GM21423 (cell line): ENCODE measurements around the gene RP9.
"Not testable (repeated sequence)": the region's sequence is repeated elsewhere in the genome, so short reads cannot be mapped to it uniquely, and the experiment has no call there.

Experiments used
- ATAC-seq: cut with Tn5 transposase; IDR thresholded peaks from one replicate; pipeline ENCODE4 v1.9.1; 2021; ENCODE audit warnings: mild to moderate bottlenecking, moderate library complexity; ENCODE audit not compliant: unreplicated experiment

Gene RP9

GRCh38 chr7:33107136-33108066 lies 1.8 kb downstream of the RP9 start:
- ATAC-seq = peak; percentile 32

- no peak for ATAC-seq
Measured at GRCh38 chr7:33101906-33102305, 7.3 kb downstream of the RP9 start.

DNA sequence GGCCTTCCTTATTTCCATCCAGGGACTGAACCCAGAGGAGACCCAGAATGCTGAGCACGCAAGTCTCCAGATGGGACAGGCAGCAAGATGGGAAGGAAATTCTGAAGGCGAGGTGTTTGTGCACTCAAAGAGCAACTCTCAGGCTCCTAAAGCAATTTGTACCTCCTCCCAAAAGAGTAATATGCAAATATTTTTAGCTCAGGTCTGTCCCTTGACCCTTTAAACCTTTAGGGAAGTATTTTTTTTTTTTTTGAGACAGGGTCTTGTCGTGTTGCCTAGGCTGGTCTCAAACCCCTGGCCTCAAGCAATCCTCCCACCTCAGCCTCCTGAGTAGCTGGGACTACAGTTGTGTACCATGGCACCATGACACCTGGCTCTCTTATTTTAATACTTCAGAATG lies 8.4 kb downstream of the RP9 start:
- ATAC-seq = no peak

GRCh38 chr7:33099154-33099940 lies 9.9 kb downstream of the RP9 start:
- ATAC-seq = no peak

DNA sequence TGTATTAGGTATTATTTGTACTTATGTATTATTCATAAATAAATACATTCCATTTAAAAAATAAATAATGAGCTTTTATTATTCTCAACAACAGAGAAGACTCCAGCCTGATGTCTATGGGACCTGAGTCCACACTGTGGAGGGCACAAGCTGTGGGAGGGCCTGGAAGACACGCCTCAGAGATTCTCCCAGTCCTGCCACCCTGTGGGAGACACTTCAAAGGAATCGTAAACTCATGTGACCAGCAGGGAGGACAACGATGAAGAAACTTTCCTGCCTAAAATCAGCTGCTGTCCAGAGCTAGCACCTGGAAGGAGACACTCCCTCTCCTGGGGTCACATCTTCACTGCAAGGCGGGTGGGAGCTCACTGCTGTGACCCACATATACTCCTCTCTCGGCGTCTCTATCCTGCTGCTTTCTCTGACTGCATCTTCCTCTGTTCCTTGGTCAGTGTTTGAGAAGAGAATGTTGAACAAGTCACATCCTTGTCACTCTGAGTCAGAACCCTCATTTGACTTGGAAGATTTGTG lies 14.4 kb downstream of the RP9 start:
- not testable (repeated sequence) for ATAC-seq

GRCh38 chr7:33093266-33093665 lies 15.9 kb downstream of the RP9 start:
- no peak for ATAC-seq

- no peak for ATAC-seq
Measured at GRCh38 chr7:33091641-33092191, 17.5 kb downstream of the RP9 start.

DNA sequence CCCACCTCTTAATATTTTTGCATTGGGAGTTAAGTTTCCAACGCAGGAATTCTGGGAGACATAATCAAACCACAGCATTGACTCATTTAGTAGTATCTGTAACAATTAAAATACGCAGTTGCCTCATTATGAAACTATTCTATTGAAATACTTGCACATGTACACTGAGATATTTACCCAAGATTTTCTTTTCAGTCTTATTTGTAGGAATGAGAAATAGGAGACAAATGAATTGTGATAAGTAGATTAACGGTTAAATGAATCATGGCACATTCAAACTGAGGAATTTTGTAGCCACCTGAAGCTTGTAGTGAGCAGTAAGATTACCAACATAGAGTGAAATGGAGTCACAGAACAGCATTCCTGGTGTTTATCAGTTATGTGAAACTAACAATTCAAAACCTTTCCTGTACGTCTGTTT lies 18.1 kb downstream of the RP9 start:
- ATAC-seq = no peak

- ATAC-seq = no peak
Measured at GRCh38 chr7:33089142-33089541, 20.1 kb downstream of the RP9 start.

DNA sequence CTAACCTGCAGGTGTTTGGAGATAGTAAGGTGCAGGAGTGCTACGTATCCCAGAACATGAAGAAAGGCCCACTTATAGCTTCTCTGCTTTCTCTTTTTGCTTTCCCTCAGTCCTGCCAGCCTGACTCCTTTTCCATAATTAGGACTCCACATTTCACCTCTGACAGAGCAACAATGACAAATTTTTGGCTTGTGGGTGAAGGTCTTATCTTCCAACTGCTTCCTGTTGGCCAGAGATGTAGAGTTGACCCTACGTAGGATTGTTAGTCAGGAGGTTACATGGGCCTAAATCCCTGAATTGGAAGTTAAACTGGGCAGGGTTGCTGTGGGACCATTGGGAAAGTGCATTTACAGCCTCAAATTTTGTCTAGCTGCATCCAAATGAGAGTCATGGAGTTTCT lies 21.3 kb downstream of the RP9 start:
- ATAC-seq = no peak

- no peak for ATAC-seq
Measured at GRCh38 chr7:33087356-33087755, 21.8 kb downstream of the RP9 start.

- ATAC-seq = no peak
Measured at GRCh38 chr7:33079763-33080690, 29.2 kb downstream of the RP9 start.

DNA sequence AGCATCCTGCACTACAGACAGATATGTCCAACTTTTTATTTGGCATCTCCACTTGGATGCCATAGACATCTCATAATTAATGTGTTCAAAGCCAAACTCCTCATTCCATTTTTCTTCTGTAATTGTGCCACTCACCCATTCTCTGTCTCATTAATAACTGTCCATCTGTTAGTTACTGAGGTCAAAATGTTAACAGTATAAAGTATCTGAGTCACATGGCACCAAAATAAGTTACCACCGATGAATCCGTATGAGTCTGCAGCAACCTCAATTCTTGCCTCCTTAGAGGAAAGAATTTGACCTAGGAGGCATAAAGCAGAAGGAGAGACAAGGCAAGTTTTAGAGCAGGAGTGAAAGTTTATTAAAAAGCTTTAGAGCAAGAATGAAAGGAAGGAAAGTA lies 30.1 kb downstream of the RP9 start:
- ATAC-seq = no peak

- peak; percentile 89 for ATAC-seq
Measured at GRCh38 chr7:33076737-33077136, 32.5 kb downstream of the RP9 start.

GRCh38 chr7:33075818-33076518 lies 33.2 kb downstream of the RP9 start:
- ATAC-seq = no peak

DNA sequence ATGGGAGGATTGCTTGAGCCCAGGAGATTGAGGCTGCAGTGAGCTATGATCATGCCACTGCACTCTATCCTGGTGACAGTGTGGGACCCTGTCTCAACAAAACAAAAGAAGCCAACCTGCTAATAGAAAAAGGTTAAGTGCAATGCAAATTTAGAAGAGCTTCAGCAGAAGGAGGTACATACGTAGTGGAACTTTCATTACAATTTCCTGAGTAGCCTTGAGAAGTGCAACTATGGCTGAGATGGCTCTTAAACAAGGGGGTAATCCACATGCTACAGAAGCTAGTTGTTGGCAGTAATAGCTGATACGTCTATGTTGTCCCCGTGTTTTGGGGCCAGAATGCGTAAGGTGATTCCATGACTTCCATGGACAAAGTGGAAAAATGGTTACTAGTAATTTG lies 36.0 kb downstream of the RP9 start:
- ATAC-seq = no peak

GRCh38 chr7:33072471-33072870 lies 36.7 kb downstream of the RP9 start:
- no peak for ATAC-seq

GRCh38 chr7:33070831-33071230 lies 38.4 kb downstream of the RP9 start:
- ATAC-seq = no peak

DNA sequence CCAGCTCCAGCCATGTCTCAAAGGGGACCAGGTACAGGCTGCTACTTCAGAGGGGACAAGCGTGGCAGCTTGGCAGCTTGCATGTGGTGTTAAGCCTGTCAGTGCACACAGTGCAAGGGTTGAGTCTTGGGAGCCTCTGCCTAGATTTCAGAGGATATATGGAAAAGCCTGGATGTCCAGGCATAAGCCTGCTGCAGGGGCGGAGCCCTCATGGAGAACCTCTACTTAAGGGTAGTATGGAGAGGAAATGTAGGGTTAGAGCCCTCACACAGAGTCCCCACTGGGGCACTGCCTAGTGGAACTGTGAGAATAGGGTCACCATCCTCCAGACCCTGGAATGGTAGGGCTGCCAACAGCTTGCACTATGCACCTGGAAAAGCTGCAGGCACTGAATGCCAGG lies 38.9 kb downstream of the RP9 start:
- no peak for ATAC-seq

- ATAC-seq = no peak
Measured at GRCh38 chr7:33067921-33068320, 41.3 kb downstream of the RP9 start.
